Pancreas (tissue), 10 donors: ENCODE measurements around the gene GALNT9. TPM values are rescaled to one million over a fixed set of nuclear protein-coding genes. Genes with fewer than 3 reads are reported as not detected.
A peak's percentile ranks its signal among the peaks of the same experiment; 100 is the strongest.

Experiments
- ATAC-seq, 4 donors: fragments of 200-7000 bp; cut with Tn5 transposase; one replicate each; pipeline versions ENCODE4 v1.8.0 to v1.9.1; 2020; ENCODE audit warnings: mild to moderate bottlenecking in 4 of 4, moderate library complexity in 4 of 4
- DNase-seq, 6 donors: peaks; one replicate each; pipeline ENCODE4 v3.0.0-alpha.2; 2020
- FAIRE-seq: peaks from 2 replicates; lab custom pipeline; 2012; peaks lifted over from hg19 to GRCh38; lab: Jason Lieb, UNC
- H3K27ac ChIP-seq, 4 donors: fragments of 200-600 bp; sonication (generic); 1 replicate in 3 of 4; 2 replicates in 1 of 4; pipeline versions ENCODE4 v1.5.0 to v1.8.0; 2020
- H3K27me3 ChIP-seq, 4 donors: fragments of 200-600 bp; one replicate each; pipeline ENCODE4 v1.8.0; 2021
- H3K36me3 ChIP-seq, 3 donors: fragments of 200-600 bp; sonication (generic) in 1 of 3; one replicate each; pipeline versions ENCODE4 v1.5.0 to v1.8.0; 2020 to 2021
- H3K4me1 ChIP-seq, 3 donors: fragments of 200-600 bp; one replicate each; pipeline ENCODE4 v1.8.0; 2021
- H3K4me3 ChIP-seq, 4 donors: fragments of 200-600 bp; sonication (generic) in 2 of 4; one replicate each; pipeline versions ENCODE4 v1.5.0 to v1.8.0; 2020 to 2021
- H3K9me3 ChIP-seq, 4 donors: fragments of 200-600 bp; one replicate each; pipeline ENCODE4 v1.8.0; 2021
- CTCF ChIP-seq, 4 donors: fragments of 200-600 bp; sonication (generic) in 3 of 4; IDR thresholded peaks; one replicate each; pipeline versions ENCODE4 v1.5.0 to v1.8.0; 2021; ENCODE audit warnings: antibody characterized with exemption in 4 of 4
- WGBS, 2 donors: extraction: QIAGEN DNeasy Blood & Tissue Kit; methylation state at CpG; one replicate each; pipeline ENCODE4 v1.1.7; 2013; 5-methylcytosine and 5-hydroxymethylcytosine counted together
- intact Hi-C, 3 donors: fragments of 100-400 bp; cut with DNase I; formaldehyde crosslinking; loops; one replicate each; pipeline versions ENCODE4 v1.11.1 to v1.14.2; 2022
- polyA plus RNA-seq, 2 donors: library from polyadenylated mRNA; stranded (reverse); fragments of 200-250 nt; gene quantifications; one replicate each; pipeline ENCODE4 v1.2.3, GENCODE V29; 2013
- total RNA-seq, 6 donors: library from RNA; stranded (reverse); fragmentation: NEBNext Ultra II Directional in 4 of 6; extraction: Animal tissue kit (Norgen Biotek cat#: 25700) in 4 of 6; gene quantifications; one replicate each; pipeline versions ENCODE4 v1.2.1 to v1.2.4, GENCODE V29; 2021 to 2023
- donor health status: healthy with polysubstance abuse.
- donor health status: DM: no; HTN: no; CAD: no; lungs with moderate emphysema.
- donor health status: DM: no; HTN: no; CAD: no.
- donor health status: control.
- donor health status: control.
- donor health status: Bipolar disorder and iron deficiency.
- donor health status: DM: yes; HTN: yes; CAD: no.
- donor health status: DM: no; HTN: no; CAD: no.
- donor health status: DM: no; HTN: no; CAD: no.
- donor health status: DM: yes; HTN: yes; CAD: no.

Gene GALNT9
- total and polyA plus RNA-seq, 8 donors, result 0.09 to 0.46 (median 0.25) TPM; not detected in 5

- Histone ChIP-seq H3K27ac (no peak overlapping the region), H3K36me3 (no peaks in the 10 kb centered on the region), H3K4me3 (no peak overlapping the region), H3K9me3 (no peaks in the 10 kb centered on the region), H3K4me1 (no peaks in the 10 kb centered on the region), H3K27me3 (no peaks in the 10 kb centered on the region)
- ATAC-seq (no peak), DNase-seq (peak in 1 of 6 donors; percentile 45), FAIRE-seq (no peak)
- no peak for TF ChIP-seq CTCF (IDR thresholded peaks at IDR 0.05)
- intact Hi-C loops, result no loop called here
- 74 to 77% methylated on average over 32 of the region's 32 CpGs for WGBS, 2 donors
Observed at GRCh38 chr12:132239796-132240668, 89.4 kb downstream of the GALNT9 start.

- Histone ChIP-seq H3K4me1 (no peaks in the 10 kb centered on the region), H3K27ac (no peak overlapping the region), H3K4me3 (no peak overlapping the region), H3K27me3 (no peaks in the 10 kb centered on the region), H3K36me3 (no peaks in the 10 kb centered on the region), H3K9me3 (no peaks in the 10 kb centered on the region)
- DNase-seq (no peak), FAIRE-seq (no peak), ATAC-seq (no peak)
- no peak for TF ChIP-seq CTCF (IDR thresholded peaks at IDR 0.05)
- intact Hi-C loops, result no loop called here
Observed at GRCh38 chr12:132239392-132239791, 90.0 kb downstream of the GALNT9 start.

GRCh38 chr12:132238884-132239283 lies 90.5 kb downstream of the GALNT9 start:
- intact Hi-C loops, result no loop called here
- no peaks in the 10 kb centered on the region for H3K27me3 ChIP-seq
- no peaks in the 10 kb centered on the region for H3K4me1 ChIP-seq
- 38 to 61% methylated on average over 5 of the region's 5 CpGs for WGBS, 2 donors
- DNase-seq (no peak), ATAC-seq (no peak), FAIRE-seq (no peak)
- H3K27ac ChIP-seq, result no peak overlapping the region
- TF ChIP-seq CTCF (IDR thresholded peaks at IDR 0.05), result no peak
- no peaks in the 10 kb centered on the region for H3K36me3 ChIP-seq
- H3K4me3 ChIP-seq, result no peak overlapping the region
- no peaks in the 10 kb centered on the region for H3K9me3 ChIP-seq

GRCh38 chr12:132238488-132238854 lies 90.9 kb downstream of the GALNT9 start:
- Histone ChIP-seq H3K27me3 (no peaks in the 10 kb centered on the region), H3K4me3 (no peak overlapping the region), H3K4me1 (no peaks in the 10 kb centered on the region), H3K9me3 (no peaks in the 10 kb centered on the region), H3K36me3 (no peaks in the 10 kb centered on the region), H3K27ac (no peak overlapping the region)
- TF ChIP-seq CTCF (IDR thresholded peaks at IDR 0.05), result no peak
- intact Hi-C loops, result no loop called here
- no peak for ATAC-seq
- peak in 1 of 6 donors; percentile 46 for DNase-seq
- 52 to 61% methylated on average over 9 of the region's 9 CpGs for WGBS, 2 donors
- no peak for FAIRE-seq
